Peyer's patch (tissue), 4 donors: ENCODE data around the gene CHST15. TPM values are rescaled to one million over a fixed set of nuclear protein-coding genes. Genes with fewer than 3 reads are reported as not detected.

ENCODE experiments used
- DNase-seq, 3 donors: peaks; one replicate each; pipeline ENCODE4 v3.0.0-alpha.2; 2017 to 2019
- H3K27ac ChIP-seq, 4 donors: fragments of 200-600 bp; sonication (generic); one replicate each; pipeline ENCODE4 v1.5.1; 2016 to 2019
- H3K27me3 ChIP-seq, 2 donors: fragments of 200-600 bp; sonication (generic); one replicate each; pipeline ENCODE4 v1.5.1; 2019
- H3K36me3 ChIP-seq, 3 donors: fragments of 200-600 bp; sonication (generic); one replicate each; pipeline ENCODE4 v1.5.1; 2016 to 2019
- H3K4me1 ChIP-seq, 4 donors: fragments of 200-600 bp; sonication (generic); one replicate each; pipeline ENCODE4 v1.5.1; 2016 to 2019
- H3K4me3 ChIP-seq, 4 donors: fragments of 200-600 bp; sonication (generic); 1 replicate in 3 of 4; 2 replicates in 1 of 4; pipeline ENCODE4 v1.5.1; 2016 to 2019; ENCODE audit warnings: mild to moderate bottlenecking in 1 of 4
- H3K9me3 ChIP-seq, 4 donors: fragments of 200-600 bp; sonication (generic); one replicate each; pipeline ENCODE4 v1.5.1; 2016 to 2019; ENCODE audit warnings: mild to moderate bottlenecking in 1 of 4
- POLR2A ChIP-seq, 2 donors: fragments of 450-650 bp; IDR thresholded peaks; one replicate each; pipeline ENCODE4 v1.5.1; 2017; ENCODE audit warnings: antibody characterized with exemption in 2 of 2, mild to moderate bottlenecking in 2 of 2, moderate library complexity in 2 of 2
- total RNA-seq, 4 donors: library from RNA; depleted of rRNA; stranded (reverse); fragments of >200 nt; gene quantifications; one replicate each; pipeline ENCODE4 v1.1.0, GENCODE V29; 2016
- TF ChIP-seq, protein P1 (sequence below), 6 experiments: fragments of 450-650 bp in 4 of 6; fragments of 200-600 bp in 2 of 6; sonication (generic) in 1 of 6; IDR thresholded peaks; one replicate each; pipeline ENCODE4 v1.5.1; 2017 to 2019; ENCODE audit warnings: antibody characterized with exemption in 6 of 6, mild to moderate bottlenecking in 3 of 6, moderate library complexity in 1 of 6

CHST15 gene
- total RNA-seq, 4 donors from 2014 or later = 3.9 to 55.3 (median 10.9) TPM

DNA sequence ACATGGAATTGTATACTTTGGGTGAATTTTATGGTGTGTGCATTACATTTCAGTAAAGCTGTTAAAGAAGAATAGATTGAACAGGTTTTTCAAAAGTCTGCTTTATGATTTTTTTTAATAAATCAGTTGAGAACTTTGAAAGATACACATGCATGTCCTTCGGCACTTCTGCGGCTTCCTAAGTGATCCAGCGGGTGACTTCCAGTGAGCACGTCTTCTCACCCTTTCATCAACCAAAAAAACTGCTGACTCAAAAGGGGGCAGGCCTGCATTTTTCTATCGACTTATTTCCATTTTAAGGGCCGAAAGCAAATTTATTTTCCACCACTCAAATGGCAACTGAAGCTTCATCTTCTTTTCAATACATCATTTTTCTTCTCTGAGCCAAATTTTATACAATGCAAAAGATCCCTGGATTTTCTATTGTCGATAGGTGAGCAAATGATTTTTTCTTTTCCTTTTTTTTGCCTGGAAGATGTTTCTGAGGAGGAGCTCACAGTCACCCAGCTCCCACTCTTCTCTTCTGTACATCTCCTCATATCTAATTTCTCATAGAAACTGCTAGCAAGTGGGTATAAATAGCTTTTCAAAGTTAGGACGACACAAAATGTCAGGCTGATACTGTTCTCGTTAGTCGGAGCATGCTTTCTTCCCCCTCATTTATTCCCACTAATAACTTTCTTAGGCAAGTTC is 10.2 kb downstream of the CHST15 start:
- H3K9me3 ChIP-seq = no peaks in the 10 kb centered on the region
- TF ChIP-seq, protein P1, sequence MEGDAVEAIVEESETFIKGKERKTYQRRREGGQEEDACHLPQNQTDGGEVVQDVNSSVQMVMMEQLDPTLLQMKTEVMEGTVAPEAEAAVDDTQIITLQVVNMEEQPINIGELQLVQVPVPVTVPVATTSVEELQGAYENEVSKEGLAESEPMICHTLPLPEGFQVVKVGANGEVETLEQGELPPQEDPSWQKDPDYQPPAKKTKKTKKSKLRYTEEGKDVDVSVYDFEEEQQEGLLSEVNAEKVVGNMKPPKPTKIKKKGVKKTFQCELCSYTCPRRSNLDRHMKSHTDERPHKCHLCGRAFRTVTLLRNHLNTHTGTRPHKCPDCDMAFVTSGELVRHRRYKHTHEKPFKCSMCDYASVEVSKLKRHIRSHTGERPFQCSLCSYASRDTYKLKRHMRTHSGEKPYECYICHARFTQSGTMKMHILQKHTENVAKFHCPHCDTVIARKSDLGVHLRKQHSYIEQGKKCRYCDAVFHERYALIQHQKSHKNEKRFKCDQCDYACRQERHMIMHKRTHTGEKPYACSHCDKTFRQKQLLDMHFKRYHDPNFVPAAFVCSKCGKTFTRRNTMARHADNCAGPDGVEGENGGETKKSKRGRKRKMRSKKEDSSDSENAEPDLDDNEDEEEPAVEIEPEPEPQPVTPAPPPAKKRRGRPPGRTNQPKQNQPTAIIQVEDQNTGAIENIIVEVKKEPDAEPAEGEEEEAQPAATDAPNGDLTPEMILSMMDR (IDR thresholded peaks at IDR 0.05) = no peak
- no peak for TF ChIP-seq POLR2A (IDR thresholded peaks at IDR 0.05)
- DNase-seq = no peak
- H3K27me3 ChIP-seq = no peaks in the 10 kb centered on the region
- no peak overlapping the region for H3K27ac ChIP-seq
- no peak overlapping the region for H3K4me3 ChIP-seq
- no peaks in the 10 kb centered on the region for H3K36me3 ChIP-seq
- H3K4me1 ChIP-seq = peaks cover 0 to 31% (median 12%) of the 10 kb centered on the region in 4 donors

DNA sequence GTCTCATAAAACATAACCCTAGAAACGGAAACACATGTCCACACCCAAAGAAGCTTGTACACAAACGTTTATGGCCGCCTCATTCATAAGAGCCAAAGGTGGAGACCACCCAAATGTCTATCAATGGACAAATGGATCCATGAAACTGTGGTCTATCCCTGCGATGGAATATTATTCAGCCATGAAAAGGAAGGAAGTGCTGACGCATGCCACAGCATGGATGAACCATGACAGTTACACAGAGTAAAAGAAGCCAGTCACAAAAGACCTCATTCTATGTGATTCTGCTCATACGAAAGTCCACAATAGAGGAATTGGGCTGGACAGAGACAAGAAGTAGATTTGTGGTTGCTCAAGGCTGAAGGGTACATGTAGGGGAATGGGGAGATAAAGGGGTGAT is 10.8 kb downstream of the CHST15 start:
- TF ChIP-seq, protein P1 (IDR thresholded peaks at IDR 0.05) = no peak
- no peak for TF ChIP-seq POLR2A (IDR thresholded peaks at IDR 0.05)
- Histone ChIP-seq H3K27me3 (no peaks in the 10 kb centered on the region), H3K4me1 (peaks cover 0 to 24% (median 12%) of the 10 kb centered on the region in 4 donors), H3K27ac (no peak overlapping the region), H3K4me3 (no peak overlapping the region), H3K36me3 (no peaks in the 10 kb centered on the region), H3K9me3 (no peaks in the 10 kb centered on the region)
- DNase-seq = no peak

DNA sequence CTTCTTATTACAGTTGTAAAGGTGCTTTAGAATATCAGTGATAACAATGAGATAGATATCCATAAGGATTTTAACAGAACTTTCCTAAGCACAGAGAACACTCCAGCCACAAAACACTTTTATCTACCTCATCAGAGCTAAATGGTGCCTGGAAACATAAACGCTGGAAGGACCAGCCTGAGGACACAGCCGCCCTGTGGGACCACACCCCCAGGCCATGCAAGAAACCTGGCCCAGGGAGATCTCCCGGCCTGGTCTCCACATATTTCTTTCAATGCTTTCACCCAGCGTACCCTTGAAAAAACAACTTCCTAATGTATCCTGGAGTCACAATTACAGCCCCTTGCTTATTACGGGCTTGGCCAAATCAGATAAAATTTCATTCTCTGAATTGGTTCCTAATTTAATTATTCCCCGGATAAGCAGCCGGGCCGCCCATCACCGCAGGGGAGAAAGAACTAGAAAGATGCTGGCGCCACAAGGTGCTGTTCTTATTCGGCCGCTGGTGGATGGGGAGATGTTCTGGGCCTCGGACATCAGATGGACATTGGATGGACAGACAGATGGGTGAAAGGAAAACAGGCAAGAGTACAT is 11.8 kb downstream of the CHST15 start:
- H3K4me1 ChIP-seq = peaks cover 0 to 23% (median 12%) of the 10 kb centered on the region in 4 donors
- no peaks in the 10 kb centered on the region for H3K9me3 ChIP-seq
- H3K4me3 ChIP-seq = no peak overlapping the region
- DNase-seq = no peak
- H3K27me3 ChIP-seq = no peaks in the 10 kb centered on the region
- no peaks in the 10 kb centered on the region for H3K36me3 ChIP-seq
- no peak overlapping the region for H3K27ac ChIP-seq
- no peak for TF ChIP-seq POLR2A (IDR thresholded peaks at IDR 0.05)
- TF ChIP-seq, protein P1 (IDR thresholded peaks at IDR 0.05) = no peak

DNA sequence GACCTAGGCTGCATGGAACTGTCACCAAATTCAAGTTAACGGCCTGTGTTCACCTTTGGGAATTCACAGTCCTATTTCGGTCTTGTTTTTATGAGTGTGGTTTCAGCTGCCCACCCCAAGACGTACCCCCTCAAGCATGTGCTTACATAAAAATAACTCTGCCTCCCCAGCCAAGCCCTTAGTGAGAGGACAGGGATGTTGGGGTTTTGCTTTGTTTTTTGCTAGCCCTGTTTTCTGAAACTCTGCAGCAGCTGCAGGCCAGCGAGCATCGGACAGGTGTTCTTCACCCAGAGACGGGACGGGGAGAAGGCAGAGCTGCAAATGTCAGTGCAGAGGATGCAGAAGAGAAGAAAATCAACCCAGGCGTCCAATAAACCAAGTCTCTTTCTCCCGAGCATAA is 13.5 kb downstream of the CHST15 start:
- no peak for TF ChIP-seq POLR2A (IDR thresholded peaks at IDR 0.05)
- TF ChIP-seq, protein P1 (IDR thresholded peaks at IDR 0.05) = no peak
- Histone ChIP-seq H3K9me3 (no peaks in the 10 kb centered on the region), H3K27ac (peak overlapping the region in 1 of 4 donors; percentile 63), H3K4me1 (peaks cover 0 to 24% (median 11%) of the 10 kb centered on the region in 4 donors), H3K36me3 (no peaks in the 10 kb centered on the region), H3K27me3 (no peaks in the 10 kb centered on the region), H3K4me3 (no peak overlapping the region)
- DNase-seq = peak in 2 of 3 donors; percentile 57 to 60

DNA sequence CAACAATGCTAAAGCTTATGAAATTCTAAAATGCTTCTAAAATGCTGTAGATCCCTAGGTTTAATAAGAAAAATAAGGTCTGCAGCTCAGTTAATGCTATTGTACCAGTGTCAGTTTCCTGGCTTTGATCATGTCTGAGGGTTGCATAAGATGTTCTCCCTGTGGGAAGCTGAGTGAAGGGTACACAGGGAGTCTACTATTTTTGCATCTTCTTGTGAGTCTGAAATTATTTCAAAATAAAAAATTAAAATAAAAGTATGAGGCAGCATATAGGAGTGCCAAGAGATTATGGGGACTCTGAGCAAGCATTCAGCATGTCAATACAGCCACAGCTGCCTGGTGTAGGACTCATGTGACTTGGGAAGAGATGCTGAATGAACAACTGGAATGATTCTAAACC is 14.7 kb downstream of the CHST15 start:
- Histone ChIP-seq H3K27ac (no peak overlapping the region), H3K4me1 (peaks cover 0 to 28% (median 8%) of the 10 kb centered on the region in 4 donors), H3K27me3 (no peaks in the 10 kb centered on the region), H3K4me3 (no peak overlapping the region), H3K9me3 (no peaks in the 10 kb centered on the region), H3K36me3 (no peaks in the 10 kb centered on the region)
- no peak for TF ChIP-seq POLR2A (IDR thresholded peaks at IDR 0.05)
- TF ChIP-seq, protein P1 (IDR thresholded peaks at IDR 0.05) = no peak
- DNase-seq = no peak
